ENCODE measurements around the gene PLA2G6.
A peak's percentile ranks its signal among the peaks of the same experiment; 100 is the strongest.

GRCh38 chr22:38180841-38181452, 683 bp downstream of the PLA2G6 start:
- no peak for TF ChIP-seq CTCF (conservative IDR thresholded peaks at IDR 0.05; ENCODE audit: low read depth, low read length)
- TF ChIP-seq FOS (IDR thresholded peaks at IDR 0.05; ENCODE audit: low read depth, low read length): no peak
- no peak for TF ChIP-seq RAD21 (IDR thresholded peaks at IDR 0.05; ENCODE audit: low read length)
- TF ChIP-seq POLR2A (IDR thresholded peaks at IDR 0.05; ENCODE audit: low read depth, low read length): peak; percentile 1; the same call in 1 of the 2 replicates
- peak; percentile 46; the same call in 1 of the 2 replicates for TF ChIP-seq USF2 (IDR thresholded peaks at IDR 0.05; ENCODE audit: low read depth, low read length)
- no peak for TF ChIP-seq MAFK (IDR thresholded peaks at IDR 0.05; ENCODE audit: low read depth, low read length)
- no peak for TF ChIP-seq MAZ (IDR thresholded peaks at IDR 0.05; ENCODE audit: borderline replicate concordance, low read depth, low read length)
- TF ChIP-seq MXI1 (IDR thresholded peaks at IDR 0.05; ENCODE audit: borderline replicate concordance, low read depth, low read length): no peak
- TF ChIP-seq SMC3 (IDR thresholded peaks at IDR 0.05; ENCODE audit: low read depth, low read length): no peak

Measured in IMR-90 (cell line).